ENCODE data around the gene MRPL12. TPM values are rescaled to one million over a fixed set of nuclear protein-coding genes. Genes with fewer than 3 reads are reported as not detected.

Gene MRPL12
- total RNA-seq, 4 donors from 2014 or later, result 69.6 to 115 (median 79.9) TPM

DNA sequence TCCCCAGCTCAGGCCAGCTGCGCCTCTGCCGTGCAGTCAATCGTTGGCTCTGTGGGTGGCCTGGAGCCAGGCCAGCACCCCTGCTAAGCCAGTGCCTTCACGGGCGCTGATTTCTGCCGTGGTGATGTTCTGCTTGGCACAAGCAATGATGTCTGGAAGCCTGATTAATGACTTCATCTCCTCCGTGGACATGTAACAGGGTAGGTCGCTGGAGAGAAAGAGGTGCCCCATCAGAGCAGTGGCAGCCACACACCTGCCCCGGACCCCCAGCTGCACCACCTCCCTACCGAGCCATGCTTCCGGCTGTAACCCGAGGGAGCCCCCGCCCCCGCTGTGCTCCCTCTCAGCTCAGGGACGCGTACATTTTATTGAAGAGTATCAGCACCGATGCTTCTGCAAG, 21.5 kb upstream of the MRPL12 start:
- DNase-seq, result no peak
- Histone ChIP-seq H3K4me1 (peaks cover 24 to 42% (median 29%) of the 10 kb centered on the region in 3 donors), H3K27ac (no peak overlapping the region), H3K27me3 (no peaks in the 10 kb centered on the region), H3K36me3 (peaks cover 8 to 36% (median 10%) of the 10 kb centered on the region in 3 donors), H3K9me3 (no peaks in the 10 kb centered on the region), H3K4me3 (no peak overlapping the region)
- WGBS, 2 donors, result 52% methylated on average over 5 of the region's 17 CpGs; no CpG with 5 or more reads in 1 of the 2 donors
- intact Hi-C loops (cut with DNase I), result no loop called here
- TF ChIP-seq POLR2A (IDR thresholded peaks at IDR 0.05), result no peak
- TF ChIP-seq, protein P1, sequence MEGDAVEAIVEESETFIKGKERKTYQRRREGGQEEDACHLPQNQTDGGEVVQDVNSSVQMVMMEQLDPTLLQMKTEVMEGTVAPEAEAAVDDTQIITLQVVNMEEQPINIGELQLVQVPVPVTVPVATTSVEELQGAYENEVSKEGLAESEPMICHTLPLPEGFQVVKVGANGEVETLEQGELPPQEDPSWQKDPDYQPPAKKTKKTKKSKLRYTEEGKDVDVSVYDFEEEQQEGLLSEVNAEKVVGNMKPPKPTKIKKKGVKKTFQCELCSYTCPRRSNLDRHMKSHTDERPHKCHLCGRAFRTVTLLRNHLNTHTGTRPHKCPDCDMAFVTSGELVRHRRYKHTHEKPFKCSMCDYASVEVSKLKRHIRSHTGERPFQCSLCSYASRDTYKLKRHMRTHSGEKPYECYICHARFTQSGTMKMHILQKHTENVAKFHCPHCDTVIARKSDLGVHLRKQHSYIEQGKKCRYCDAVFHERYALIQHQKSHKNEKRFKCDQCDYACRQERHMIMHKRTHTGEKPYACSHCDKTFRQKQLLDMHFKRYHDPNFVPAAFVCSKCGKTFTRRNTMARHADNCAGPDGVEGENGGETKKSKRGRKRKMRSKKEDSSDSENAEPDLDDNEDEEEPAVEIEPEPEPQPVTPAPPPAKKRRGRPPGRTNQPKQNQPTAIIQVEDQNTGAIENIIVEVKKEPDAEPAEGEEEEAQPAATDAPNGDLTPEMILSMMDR (IDR thresholded peaks at IDR 0.05), result no peak

DNA sequence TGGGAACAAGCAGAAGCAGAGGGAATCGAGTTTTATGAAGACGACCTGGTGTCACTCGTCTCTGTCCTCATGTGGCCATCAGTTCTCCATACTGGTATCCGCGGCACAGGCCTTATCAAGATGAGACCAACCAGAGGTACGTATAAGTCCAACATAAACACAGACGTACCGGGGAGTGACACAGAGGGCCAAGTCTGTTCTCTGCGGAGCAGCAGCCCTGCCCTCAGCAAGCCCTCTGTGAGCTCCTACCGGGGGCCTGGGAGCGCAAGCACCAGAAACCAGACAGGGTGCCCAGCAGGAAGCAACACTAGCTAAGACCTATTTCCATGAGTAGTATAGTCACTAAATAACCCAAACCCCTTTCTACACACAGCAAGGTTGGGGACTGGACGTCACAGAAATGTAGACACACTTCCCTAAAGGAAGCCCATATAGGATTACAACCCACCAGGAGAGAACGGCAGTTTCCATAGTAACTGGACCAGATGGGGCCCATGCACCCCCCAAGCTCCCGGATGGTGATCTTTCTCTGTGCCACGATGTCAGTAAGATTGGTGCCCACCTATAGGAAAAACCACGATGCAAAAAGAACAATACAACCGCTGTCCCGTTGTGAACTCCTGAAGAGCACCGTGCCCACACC, 20.5 kb upstream of the MRPL12 start:
- Histone ChIP-seq H3K4me1 (peaks cover 24 to 49% (median 29%) of the 10 kb centered on the region in 3 donors), H3K27me3 (no peaks in the 10 kb centered on the region), H3K36me3 (peaks cover 18 to 46% (median 20%) of the 10 kb centered on the region in 3 donors), H3K4me3 (peak overlapping the region; percentile 85 to 97 (median 95)), H3K9me3 (no peaks in the 10 kb centered on the region), H3K27ac (peak overlapping the region; percentile 86 to 98 (median 94))
- 23 to 26% methylated on average over 12 of the region's 19 CpGs for WGBS, 2 donors
- no peak for DNase-seq
- TF ChIP-seq POLR2A (IDR thresholded peaks at IDR 0.05), result no peak
- TF ChIP-seq, protein P1 (IDR thresholded peaks at IDR 0.05), result no peak
- intact Hi-C loops (cut with DNase I), result no loop called here

DNA sequence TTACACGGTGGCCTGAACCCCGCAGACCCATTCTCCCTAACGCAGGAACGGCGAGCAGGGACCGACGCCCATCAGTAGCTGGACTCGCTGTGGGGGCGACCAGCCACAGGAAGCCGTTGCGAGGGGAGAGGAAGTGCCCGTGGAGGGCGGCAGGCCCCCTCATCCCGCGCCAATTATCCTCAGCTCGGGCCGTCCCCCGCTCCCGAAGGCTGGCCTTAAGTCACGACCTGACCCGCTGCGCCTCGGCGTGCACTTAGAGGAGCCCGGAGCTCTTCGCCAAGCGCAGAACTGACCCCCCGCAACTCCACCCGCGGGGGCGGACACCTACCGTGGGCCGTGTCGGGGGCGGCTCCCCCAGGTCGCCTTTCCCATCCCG, 20.0 kb upstream of the MRPL12 start:
- Histone ChIP-seq H3K4me1 (peaks cover 27 to 55% (median 32%) of the 10 kb centered on the region in 3 donors), H3K27ac (peak overlapping the region; percentile 86 to 98 (median 94)), H3K4me3 (peak overlapping the region; percentile 85 to 97 (median 95)), H3K9me3 (no peaks in the 10 kb centered on the region), H3K36me3 (peaks cover 22 to 52% (median 25%) of the 10 kb centered on the region in 3 donors), H3K27me3 (no peaks in the 10 kb centered on the region)
- TF ChIP-seq, protein P1 (IDR thresholded peaks at IDR 0.05), result no peak
- TF ChIP-seq POLR2A (IDR thresholded peaks at IDR 0.05), result no peak
- intact Hi-C loops (cut with DNase I), result no loop called here
- WGBS, 2 donors, result 0% methylated on average over 7 of the region's 37 CpGs; no CpG with 5 or more reads in 1 of the 2 donors
- no peak for DNase-seq

DNA sequence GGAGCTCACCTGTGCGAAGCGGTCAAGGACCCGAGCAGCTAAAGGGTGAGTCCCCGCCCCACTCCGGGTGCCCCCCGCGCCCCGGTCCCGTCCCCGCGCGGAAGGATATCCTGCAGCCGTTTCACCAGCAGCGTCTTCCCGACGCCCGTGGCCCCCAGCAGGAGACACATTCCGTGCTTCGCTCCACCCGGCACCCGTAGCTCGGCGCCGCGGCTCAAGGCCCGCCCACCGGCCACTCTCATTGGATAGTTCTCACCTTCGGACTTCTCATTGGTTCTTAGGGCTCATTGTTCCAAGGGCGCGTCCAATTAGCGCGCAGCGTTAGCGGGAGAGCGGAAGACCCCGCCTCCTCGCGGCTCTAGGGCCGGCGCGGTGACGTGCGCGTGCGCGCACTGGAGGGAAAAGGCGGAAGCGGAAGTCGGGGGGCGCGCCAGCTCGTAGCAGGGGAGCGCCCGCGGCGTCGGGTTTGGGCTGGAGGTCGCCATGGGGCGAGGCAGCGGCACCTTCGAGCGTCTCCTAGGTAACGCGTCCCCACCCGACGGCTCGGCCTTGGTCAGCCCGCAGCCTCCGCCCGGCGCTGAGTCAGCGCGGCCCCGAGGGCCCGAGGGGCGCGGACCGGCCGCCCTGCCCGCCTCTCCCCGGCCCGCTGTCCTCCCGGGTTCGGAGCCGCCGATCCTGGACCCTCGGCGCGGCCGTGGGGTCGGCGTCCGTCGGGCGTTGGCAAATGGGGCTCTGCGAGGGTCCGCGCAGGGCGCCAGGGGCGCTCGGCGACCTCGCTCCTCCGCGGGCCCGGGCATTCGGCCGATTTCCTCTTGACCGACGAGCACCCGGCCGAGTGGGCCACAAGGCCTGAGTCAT, 19.4 kb upstream of the MRPL12 start, which contains the start of the genes ARL16 and HGS:
TSS of gene ARL16 (minus strand) at position 214 of the 858 bp plus-strand sequence. CDS start at position 170, 44 bp downstream.
TSS of gene HGS (plus strand) at position 428 of the 858 bp plus-strand sequence. CDS start at position 484, 56 bp downstream.
- Histone ChIP-seq H3K4me3 (peak within 1 kb of the TSS; percentile 85 to 97 (median 95)), H3K27ac (peak within 1 kb of the TSS; percentile 86 to 98 (median 94)), H3K4me1 (peaks cover 33 to 61% (median 37%) of the 10 kb centered on the region in 3 donors), H3K36me3 (peaks cover 27 to 58% (median 31%) of the 10 kb centered on the region in 3 donors), H3K27me3 (no peaks in the 10 kb centered on the region), H3K9me3 (no peaks in the 10 kb centered on the region)
- intact Hi-C loops (cut with DNase I), result no loop called here
- TF ChIP-seq, protein P1 (IDR thresholded peaks at IDR 0.05), result peak in 2 of 6 experiments; percentile 6 to 16
- TF ChIP-seq POLR2A (IDR thresholded peaks at IDR 0.05), result peak in 3 of 4 donors; percentile 21 to 85 (median 73)
- peak; percentile 80 for DNase-seq
- 1% methylated on average over 10 of the region's 112 CpGs; no CpG with 5 or more reads in 1 of the 2 donors for WGBS, 2 donors
